ENCODE results near the gene CDH13.

The CDH13 gene

DNA sequence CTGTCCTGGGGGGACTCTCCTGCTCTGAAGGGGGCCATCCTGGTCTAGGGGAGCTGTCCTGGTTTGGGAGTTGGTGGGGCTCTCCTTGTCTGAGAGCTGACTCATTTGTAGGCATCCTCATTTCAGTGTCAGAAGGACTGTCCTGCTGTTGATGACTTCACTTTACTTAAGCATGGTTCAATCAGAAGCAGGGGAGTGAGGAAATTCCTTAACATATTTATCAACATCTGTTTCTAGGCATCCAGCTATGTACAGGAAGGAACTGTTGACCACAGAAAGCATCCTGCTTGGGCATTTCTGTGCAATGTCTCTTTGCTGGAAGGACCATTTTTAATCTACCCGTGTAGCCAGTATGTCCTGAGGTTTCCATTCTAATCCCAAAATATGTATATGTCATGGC, 678.3 kb downstream of the CDH13 start:
- TF ChIP-seq, protein P1, sequence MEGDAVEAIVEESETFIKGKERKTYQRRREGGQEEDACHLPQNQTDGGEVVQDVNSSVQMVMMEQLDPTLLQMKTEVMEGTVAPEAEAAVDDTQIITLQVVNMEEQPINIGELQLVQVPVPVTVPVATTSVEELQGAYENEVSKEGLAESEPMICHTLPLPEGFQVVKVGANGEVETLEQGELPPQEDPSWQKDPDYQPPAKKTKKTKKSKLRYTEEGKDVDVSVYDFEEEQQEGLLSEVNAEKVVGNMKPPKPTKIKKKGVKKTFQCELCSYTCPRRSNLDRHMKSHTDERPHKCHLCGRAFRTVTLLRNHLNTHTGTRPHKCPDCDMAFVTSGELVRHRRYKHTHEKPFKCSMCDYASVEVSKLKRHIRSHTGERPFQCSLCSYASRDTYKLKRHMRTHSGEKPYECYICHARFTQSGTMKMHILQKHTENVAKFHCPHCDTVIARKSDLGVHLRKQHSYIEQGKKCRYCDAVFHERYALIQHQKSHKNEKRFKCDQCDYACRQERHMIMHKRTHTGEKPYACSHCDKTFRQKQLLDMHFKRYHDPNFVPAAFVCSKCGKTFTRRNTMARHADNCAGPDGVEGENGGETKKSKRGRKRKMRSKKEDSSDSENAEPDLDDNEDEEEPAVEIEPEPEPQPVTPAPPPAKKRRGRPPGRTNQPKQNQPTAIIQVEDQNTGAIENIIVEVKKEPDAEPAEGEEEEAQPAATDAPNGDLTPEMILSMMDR (IDR thresholded peaks at IDR 0.05): no peak
- no peak for TF ChIP-seq ZFX (IDR thresholded peaks at IDR 0.05; ENCODE audit: borderline replicate concordance)
- no peak overlapping the region for H3K27ac ChIP-seq

DNA sequence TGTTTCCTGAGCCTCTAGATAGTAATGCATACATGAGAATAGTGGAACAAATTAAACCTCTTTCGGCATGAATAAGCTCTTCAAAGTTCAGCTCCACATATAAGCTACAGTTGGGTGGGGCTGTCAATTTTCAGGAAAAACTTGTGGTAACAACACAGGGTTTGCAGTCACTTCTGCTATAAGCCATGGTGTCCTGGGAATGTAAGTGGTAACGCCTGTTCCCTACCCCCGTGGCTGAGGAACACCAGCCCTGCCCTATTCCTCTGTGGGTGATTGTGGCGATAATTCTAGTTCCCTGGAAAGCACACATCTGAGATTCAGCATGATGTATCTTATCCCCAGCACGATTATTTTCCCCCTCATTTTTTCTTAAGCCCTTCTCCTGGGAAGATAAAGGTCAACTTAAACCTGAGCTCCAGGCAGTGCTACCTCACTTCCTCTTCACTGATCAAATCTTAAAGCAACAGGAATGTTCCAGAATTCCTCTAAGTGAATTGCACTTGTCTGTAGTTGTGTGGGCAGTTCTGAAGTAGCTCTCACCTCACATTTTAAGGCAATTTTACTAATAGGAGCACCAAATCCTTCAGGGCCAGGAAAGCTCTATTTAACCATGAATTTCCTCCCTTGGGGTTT, 680.3 kb downstream of the CDH13 start:
- no peak overlapping the region for H3K27ac ChIP-seq
- TF ChIP-seq, protein P1 (IDR thresholded peaks at IDR 0.05): no peak
- no peak for TF ChIP-seq ZFX (IDR thresholded peaks at IDR 0.05; ENCODE audit: borderline replicate concordance)

DNA sequence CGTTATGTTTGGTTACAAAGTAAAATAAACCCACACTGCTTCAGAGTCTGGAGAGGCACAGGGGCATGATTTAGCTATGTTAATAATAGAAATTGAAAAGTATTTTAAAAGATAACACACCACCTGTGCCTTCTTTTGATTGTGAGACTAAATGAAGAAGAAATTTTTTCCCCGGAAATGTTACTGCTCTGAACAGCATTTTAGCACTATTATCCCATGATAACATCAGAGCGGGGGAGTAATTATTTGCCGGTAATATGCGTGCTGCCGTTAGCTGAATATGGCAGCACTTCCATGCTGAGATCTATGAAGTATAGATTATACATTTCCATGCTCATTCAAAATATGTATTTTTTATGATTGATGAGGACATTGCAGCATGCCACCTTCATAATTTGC, 680.8 kb downstream of the CDH13 start:
- no peak overlapping the region for H3K27ac ChIP-seq
- TF ChIP-seq ZFX (IDR thresholded peaks at IDR 0.05; ENCODE audit: borderline replicate concordance): no peak
- TF ChIP-seq, protein P1 (IDR thresholded peaks at IDR 0.05): no peak

DNA sequence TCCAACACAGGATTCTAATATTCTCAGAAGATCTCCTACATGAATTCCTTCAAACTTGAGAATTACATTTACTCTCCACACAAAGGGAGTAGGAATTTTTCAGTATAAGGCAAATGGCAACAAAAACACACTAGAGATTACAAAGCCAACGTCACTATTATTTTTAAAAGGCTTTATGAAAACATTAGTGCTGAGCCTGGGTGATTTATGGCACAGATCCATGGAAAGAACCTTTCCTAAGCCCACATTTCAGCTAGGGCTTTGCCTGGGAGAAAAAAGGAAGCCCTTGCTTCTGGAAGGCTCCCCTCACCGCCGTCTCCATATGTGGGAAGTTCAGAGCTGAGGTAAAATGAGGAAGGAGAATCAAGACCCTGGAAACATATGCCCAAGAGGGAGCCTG, 681.6 kb downstream of the CDH13 start:
- TF ChIP-seq, protein P1 (IDR thresholded peaks at IDR 0.05): no peak
- TF ChIP-seq ZFX (IDR thresholded peaks at IDR 0.05; ENCODE audit: borderline replicate concordance): no peak
- no peak overlapping the region for H3K27ac ChIP-seq

DNA sequence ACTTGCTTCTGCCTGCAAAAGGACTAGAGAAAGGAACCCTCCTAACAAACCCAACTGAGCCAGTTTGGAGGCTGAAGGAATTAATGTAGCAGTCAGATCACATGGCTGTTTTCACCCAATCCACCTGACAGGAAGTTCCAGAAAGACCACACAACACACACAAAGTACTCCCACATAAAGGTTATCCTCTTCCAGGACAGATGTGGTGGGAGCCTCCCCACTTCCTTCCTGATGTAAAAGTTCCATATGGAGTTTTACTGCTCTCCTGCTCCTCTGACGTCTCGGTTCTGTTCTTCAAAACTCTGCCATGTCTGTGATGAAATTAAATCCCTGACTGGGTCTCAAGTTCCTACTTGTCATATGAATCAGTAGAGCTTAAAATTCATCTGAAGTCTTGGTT, 684.0 kb downstream of the CDH13 start:
- no peak overlapping the region for H3K27ac ChIP-seq
- TF ChIP-seq, protein P1 (IDR thresholded peaks at IDR 0.05): no peak
- TF ChIP-seq ZFX (IDR thresholded peaks at IDR 0.05; ENCODE audit: borderline replicate concordance): no peak

DNA sequence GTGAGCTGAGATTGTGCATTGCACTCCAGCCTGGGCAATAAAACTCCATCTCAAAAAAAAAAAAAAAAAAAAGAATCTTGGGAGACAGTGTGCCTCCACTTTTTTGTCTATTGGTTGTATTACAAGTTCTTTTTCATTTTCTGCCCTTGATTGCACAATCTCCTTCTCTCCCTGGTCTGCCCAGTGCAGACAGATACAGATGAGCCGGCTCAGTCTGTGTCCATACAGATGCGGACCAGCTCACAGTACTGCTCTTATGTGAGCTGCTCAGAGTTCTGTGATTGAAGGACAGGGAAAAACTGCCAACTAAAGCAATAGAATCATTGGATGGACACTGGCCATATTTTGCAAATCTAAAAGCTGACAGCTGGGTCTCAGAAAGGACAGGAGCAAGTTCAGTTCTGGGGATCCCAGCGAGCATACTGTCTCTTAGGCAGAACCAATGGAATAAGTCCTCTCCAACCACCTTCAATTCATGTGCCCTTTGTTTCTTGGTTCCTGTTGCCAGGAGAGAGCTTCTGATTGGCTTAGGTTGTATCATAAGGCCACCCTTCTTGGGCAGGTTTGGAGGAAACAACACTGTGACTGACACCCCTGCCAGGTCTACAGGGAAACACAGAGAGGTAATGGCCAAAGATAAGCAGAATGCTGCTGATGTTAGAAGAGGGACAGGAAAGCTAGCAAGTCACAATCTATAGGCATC, 685.4 kb downstream of the CDH13 start:
- no peak for TF ChIP-seq ZFX (IDR thresholded peaks at IDR 0.05; ENCODE audit: borderline replicate concordance)
- TF ChIP-seq, protein P1 (IDR thresholded peaks at IDR 0.05): no peak
- no peak overlapping the region for H3K27ac ChIP-seq

DNA sequence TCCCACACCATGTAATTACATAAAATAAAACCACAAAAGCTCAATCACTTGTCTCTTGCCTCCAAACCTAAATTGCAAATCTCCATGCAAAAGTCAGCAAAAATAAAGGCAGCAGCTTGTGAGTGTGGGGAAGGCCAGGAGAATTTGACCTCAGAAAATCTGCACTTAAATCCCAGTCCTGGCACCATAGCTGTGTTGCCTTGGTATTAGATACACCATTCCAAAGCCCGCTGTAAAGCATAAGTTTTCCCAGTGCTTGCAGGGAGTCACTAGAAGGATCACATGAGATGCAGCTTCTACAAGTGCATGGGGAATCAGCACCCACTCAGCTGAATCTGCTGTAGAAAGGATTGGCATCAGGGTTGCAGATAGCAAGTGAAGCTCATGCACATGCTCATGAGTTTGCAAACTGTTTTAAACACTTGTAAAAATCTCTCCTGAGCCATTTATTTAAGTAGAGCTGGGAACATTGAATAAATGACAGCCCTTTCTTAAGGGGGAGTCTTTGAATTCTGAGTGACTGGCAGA, 686.0 kb downstream of the CDH13 start:
- H3K27ac ChIP-seq: no peak overlapping the region
- TF ChIP-seq, protein P1 (IDR thresholded peaks at IDR 0.05): no peak
- no peak for TF ChIP-seq ZFX (IDR thresholded peaks at IDR 0.05; ENCODE audit: borderline replicate concordance)
